GM10248 (cell line): ENCODE results near the gene SNAPC1.
"Not testable (repeated sequence)": the region's sequence is repeated elsewhere in the genome, so short reads cannot be mapped to it uniquely, and the experiment has no call there.

ENCODE experiments used
- CTCF ChIA-PET: fragments of 300-600 bp; sonication (Branson Sonifier 250); formaldehyde crosslinking; extraction: SDS; loops from one replicate; lab custom pipeline; 2021; ENCODE audit warnings: antibody characterized with exemption; lab: Yijun Ruan, JAX
- POLR2A ChIA-PET: fragments of 350-650 bp; sonication (Branson Sonifier 250); formaldehyde crosslinking; extraction: SDS; loops from one replicate; lab custom pipeline; 2020; ENCODE audit warnings: antibody characterized with exemption; lab: Yijun Ruan, JAX
- DNase-seq: peaks from one replicate; pipeline ENCODE4 v3.0.0; 2012; ENCODE audit errors: extremely low spot score
- TF ChIP-seq, protein P1 (sequence below): IDR thresholded peaks from 2 replicates; pipeline ENCODE4 v1.5.1; 2012; ENCODE audit warnings: mild to moderate bottlenecking, low read depth; ENCODE audit errors: extremely low read depth, missing control alignments, control extremely low read depth

The SNAPC1 gene

DNA sequence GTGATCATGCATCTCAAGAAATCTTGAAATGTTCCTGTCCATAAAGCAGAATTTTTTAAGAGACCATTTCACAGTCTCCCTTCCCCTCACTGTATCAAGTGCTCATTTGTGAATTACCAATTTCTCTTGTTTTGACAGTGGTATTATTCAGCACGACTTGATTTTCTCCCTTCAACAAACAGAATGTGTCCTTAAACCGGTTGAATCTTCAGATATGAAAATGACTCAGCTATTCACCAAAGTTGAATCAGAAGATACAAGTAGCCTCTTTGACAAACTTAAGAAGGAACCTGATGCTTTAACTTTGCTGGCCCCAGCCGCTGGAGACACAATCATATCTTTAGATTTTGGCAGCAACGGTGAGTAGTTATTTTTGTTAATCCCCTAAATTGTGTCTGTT lies 25.5 kb upstream of the SNAPC1 start:
- no peak for DNase-seq
- ChIA-PET POLR2A (no interaction called here), CTCF (interaction anchor here (1.0 to 1.1 kb wide), 2 partner anchors 11 to 261 kb away, joined by 3 read pairs; no protein-coding TSS in a partner anchor)
- TF ChIP-seq, protein P1, sequence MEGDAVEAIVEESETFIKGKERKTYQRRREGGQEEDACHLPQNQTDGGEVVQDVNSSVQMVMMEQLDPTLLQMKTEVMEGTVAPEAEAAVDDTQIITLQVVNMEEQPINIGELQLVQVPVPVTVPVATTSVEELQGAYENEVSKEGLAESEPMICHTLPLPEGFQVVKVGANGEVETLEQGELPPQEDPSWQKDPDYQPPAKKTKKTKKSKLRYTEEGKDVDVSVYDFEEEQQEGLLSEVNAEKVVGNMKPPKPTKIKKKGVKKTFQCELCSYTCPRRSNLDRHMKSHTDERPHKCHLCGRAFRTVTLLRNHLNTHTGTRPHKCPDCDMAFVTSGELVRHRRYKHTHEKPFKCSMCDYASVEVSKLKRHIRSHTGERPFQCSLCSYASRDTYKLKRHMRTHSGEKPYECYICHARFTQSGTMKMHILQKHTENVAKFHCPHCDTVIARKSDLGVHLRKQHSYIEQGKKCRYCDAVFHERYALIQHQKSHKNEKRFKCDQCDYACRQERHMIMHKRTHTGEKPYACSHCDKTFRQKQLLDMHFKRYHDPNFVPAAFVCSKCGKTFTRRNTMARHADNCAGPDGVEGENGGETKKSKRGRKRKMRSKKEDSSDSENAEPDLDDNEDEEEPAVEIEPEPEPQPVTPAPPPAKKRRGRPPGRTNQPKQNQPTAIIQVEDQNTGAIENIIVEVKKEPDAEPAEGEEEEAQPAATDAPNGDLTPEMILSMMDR, result no peak

DNA sequence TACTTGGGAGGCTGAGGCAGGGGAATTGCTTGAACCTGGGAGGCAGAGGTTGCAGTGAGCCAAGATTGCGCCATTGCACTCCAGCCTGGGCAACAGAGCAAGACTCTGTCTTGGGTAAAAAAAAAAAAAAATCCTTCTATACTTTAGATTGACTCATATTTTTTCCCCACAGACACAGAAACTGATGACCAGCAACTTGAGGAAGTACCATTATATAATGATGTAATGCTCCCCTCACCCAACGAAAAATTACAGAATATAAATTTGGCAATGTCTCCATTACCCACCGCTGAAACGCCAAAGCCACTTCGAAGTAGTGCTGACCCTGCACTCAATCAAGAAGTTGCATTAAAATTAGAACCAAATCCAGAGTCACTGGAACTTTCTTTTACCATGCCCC lies 24.3 kb upstream of the SNAPC1 start:
- no peak for DNase-seq
- ChIA-PET POLR2A (no interaction called here), CTCF (interaction anchor here (3.1 kb wide), 1 partner anchor 11 kb away, joined by 15 read pairs; no protein-coding TSS in a partner anchor)
- TF ChIP-seq, protein P1, result no peak

DNA sequence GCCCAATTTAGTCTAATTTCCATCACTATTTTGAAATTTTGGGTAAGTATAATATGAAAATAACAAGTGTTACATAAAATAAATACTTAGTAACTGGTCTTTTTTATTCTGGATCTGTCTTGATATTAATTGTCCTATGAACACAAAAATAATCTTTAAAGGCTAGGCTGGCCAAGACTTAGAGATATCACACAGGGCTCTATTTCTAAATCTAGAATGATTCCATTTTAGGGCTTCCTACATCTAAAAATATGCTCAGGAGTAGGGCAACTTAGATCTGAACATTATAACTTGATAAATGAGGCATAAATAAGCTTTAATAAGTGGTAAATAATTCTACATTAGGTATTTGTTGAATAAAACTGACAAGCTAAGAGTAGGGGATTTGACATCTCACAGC lies 23.1 kb upstream of the SNAPC1 start:
- POLR2A ChIA-PET, result interaction anchor here (0.6 kb wide), 1 partner anchor 23 kb away, joined by 3 read pairs; the partner anchor contains the start of gene SNAPC1
- CTCF ChIA-PET, result interaction anchor here (0.8 to 3.1 kb wide), 6 partner anchors 10 to 263 kb away, joined by 3 to 15 read pairs (median 4); no protein-coding TSS in a partner anchor
- TF ChIP-seq, protein P1, result no peak
- DNase-seq, result no peak

DNA sequence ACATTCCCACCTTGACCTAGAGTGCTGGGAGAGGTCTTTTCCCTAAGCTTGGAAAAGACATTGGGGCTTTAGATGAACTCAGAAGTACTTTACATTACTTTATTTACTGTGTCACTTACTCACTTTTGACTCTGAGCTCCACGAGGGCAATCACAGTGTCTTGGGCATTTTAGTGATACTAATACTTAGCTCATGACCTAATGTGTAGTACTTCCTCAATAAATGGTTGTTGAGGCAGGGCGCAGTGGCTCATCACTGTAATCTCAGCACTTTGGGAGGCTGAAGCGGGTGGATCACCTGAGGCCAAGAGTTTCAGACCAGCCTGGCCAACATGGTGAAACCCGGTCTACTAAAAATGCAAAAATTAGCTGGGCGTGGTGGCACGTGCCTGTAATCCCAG lies 19.8 kb upstream of the SNAPC1 start:
- no peak for DNase-seq
- ChIA-PET CTCF (interaction anchor here (1.0 to 2.5 kb wide), 6 partner anchors 13 to 46 kb away, joined by 3 to 13 read pairs (median 4); partner anchors contain the start of gene SNAPC1), POLR2A (interaction anchor here (0.7 kb wide), 1 partner anchor 25 kb away, joined by 3 read pairs; no protein-coding TSS in a partner anchor)
- TF ChIP-seq, protein P1, result no peak

GRCh38 chr14:61744238-61744637 lies 18.0 kb upstream of the SNAPC1 start:
- no peak for DNase-seq
- ChIA-PET POLR2A (no interaction called here), CTCF (interaction anchor here (1.0 to 1.3 kb wide), 4 partner anchors 9 to 21 kb away, joined by 3 to 6 read pairs (median 4); no protein-coding TSS in a partner anchor)
- TF ChIP-seq, protein P1, result no peak

- POLR2A ChIA-PET, result interaction anchor here (0.6 to 0.7 kb wide), 3 partner anchors 10 to 72 kb away, joined by 3 to 7 read pairs (median 4); no protein-coding TSS in a partner anchor
- CTCF ChIA-PET, result interaction anchor here (0.6 to 1.6 kb wide), 6 partner anchors 16 to 269 kb away, joined by 3 to 8 read pairs (median 4); partner anchors contain the start of gene SNAPC1
- not testable (repeated sequence) for DNase-seq
Observed at GRCh38 chr14:61746346-61746745, 15.9 kb upstream of the SNAPC1 start.

DNA sequence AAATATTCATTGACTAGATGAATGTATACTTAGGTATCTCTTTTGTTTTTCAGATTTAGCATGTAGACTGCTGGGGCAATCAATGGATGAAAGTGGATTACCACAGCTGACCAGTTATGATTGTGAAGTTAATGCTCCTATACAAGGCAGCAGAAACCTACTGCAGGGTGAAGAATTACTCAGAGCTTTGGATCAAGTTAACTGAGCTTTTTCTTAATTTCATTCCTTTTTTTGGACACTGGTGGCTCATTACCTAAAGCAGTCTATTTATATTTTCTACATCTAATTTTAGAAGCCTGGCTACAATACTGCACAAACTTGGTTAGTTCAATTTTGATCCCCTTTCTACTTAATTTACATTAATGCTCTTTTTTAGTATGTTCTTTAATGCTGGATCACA lies 15.3 kb upstream of the SNAPC1 start:
- DNase-seq, result no peak
- CTCF ChIA-PET, result interaction anchor here (0.9 to 1.6 kb wide), 4 partner anchors 15 to 270 kb away, joined by 3 to 8 read pairs (median 4); partner anchors contain the start of gene SNAPC1
- TF ChIP-seq, protein P1, result no peak
- POLR2A ChIA-PET, result no interaction called here
